Measurements from ENCODE around the gene ARHGEF5.
"Not testable (repeated sequence)": the region's sequence is repeated elsewhere in the genome, so short reads cannot be mapped to it uniquely, and the experiment has no call there.

ARHGEF5 gene

DNA sequence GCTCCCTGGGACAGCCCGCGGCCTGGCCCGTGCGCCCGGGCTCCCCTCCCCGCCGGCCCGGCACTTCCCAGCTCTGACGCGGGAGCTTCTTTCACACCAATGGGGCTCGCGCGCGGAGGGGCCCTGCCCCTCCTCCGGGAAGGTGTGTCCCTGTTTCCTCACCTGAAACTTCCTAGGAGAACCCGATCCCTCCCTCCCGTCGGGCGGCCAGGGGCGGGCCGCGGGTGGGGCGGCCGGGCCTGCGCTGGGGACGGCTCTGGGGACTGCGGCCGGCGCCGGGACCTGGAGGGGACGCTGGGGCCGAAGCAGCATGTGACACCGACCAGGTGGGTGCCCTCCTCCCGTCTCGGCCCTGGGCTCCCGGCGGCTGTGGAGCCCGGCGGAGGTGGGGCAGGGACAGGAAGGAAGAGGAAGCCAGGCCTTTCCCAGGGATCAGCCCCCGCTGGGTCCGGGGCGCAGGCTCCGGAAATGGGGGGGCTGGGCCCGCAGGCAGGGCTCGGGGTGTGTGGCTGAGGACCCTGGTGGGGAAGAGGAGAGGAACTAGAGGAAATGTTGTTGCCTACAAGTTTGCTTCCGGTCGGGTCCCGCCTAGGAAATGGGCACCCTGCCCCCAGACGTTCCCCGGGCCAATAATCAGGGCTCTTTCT is at the start of gene ARHGEF5:
Gene ARHGEF5 (plus strand): TSS at position 227 of the 647 bp plus-strand sequence. CDS start 7,268 bp downstream, outside the sequence.
- not testable (repeated sequence) for H3K4me1 ChIP-seq (ENCODE audit: control insufficient read depth, insufficient read depth, low read length); H3K9me3 ChIP-seq (ENCODE audit: control insufficient read depth in 2 of 2, low read length in 2 of 2); H3K36me3 ChIP-seq (ENCODE audit: control insufficient read depth in 2 of 2, insufficient read depth in 2 of 2, low read length in 2 of 2); H3K27me3 ChIP-seq (ENCODE audit: control insufficient read depth in 1 of 2, insufficient read depth in 2 of 2, low read length in 2 of 2); H3K9ac ChIP-seq (ENCODE audit: low read length in 2 of 2); H3K27ac ChIP-seq (ENCODE audit: low read length); H3K4me3 ChIP-seq (ENCODE audit: low read length in 2 of 2)

GRCh38 chr7:144309702-144310101 is 45.5 kb upstream of the ARHGEF5 start:
- H3K27me3 ChIP-seq (ENCODE audit: control insufficient read depth in 1 of 2, insufficient read depth in 2 of 2, low read length in 2 of 2); H3K4me1 ChIP-seq (ENCODE audit: control insufficient read depth, insufficient read depth, low read length); H3K9me3 ChIP-seq (ENCODE audit: control insufficient read depth in 2 of 2, low read length in 2 of 2); H3K36me3 ChIP-seq (ENCODE audit: control insufficient read depth in 2 of 2, insufficient read depth in 2 of 2, low read length in 2 of 2); H3K27ac ChIP-seq (ENCODE audit: low read length); H3K9ac ChIP-seq (ENCODE audit: low read length in 2 of 2); H3K4me3 ChIP-seq (ENCODE audit: low read length in 2 of 2): not testable (repeated sequence)

GRCh38 chr7:144311218-144311617 is 44.0 kb upstream of the ARHGEF5 start:
- H3K4me1 ChIP-seq (ENCODE audit: control insufficient read depth, insufficient read depth, low read length); H3K9me3 ChIP-seq (ENCODE audit: control insufficient read depth in 2 of 2, low read length in 2 of 2); H3K27me3 ChIP-seq (ENCODE audit: control insufficient read depth in 1 of 2, insufficient read depth in 2 of 2, low read length in 2 of 2); H3K36me3 ChIP-seq (ENCODE audit: control insufficient read depth in 2 of 2, insufficient read depth in 2 of 2, low read length in 2 of 2); H3K4me3 ChIP-seq (ENCODE audit: low read length in 2 of 2); H3K27ac ChIP-seq (ENCODE audit: low read length); H3K9ac ChIP-seq (ENCODE audit: low read length in 2 of 2): not testable (repeated sequence)

DNA sequence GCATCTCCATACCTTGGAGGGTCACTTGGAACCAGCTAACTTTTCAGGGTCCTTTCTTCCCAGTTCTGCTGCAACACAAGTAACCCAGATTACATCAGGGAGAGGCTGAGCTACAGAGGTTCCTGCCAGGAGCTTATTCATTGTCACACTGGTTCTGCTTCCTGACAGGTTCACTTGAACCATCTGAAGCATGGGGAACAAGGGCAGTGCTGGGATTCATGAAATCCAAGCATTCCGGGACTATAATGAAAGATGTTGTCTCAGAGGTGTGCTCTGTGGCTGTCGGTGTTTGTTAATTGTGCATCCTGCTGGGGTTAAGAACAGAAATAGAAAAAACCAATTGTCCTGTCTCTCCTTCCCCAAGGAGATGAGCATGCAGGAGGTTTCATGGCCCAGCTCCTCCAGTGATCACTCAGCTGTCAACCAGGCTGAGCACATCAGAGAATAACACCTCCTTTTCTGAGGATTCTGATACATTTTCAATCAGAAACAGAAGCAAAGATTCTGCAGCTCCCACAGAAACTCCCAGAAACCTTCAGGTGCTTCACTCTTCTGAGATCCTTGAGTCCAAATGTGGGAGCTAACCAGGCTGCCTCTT is 43.2 kb upstream of the ARHGEF5 start, which contains the start of gene OR2A1:
Gene OR2A1 (plus strand): TSS at position 548 of the 598 bp plus-strand sequence. CDS start 5,706 bp downstream, outside the sequence.
- H3K36me3 ChIP-seq (ENCODE audit: control insufficient read depth in 2 of 2, insufficient read depth in 2 of 2, low read length in 2 of 2); H3K9me3 ChIP-seq (ENCODE audit: control insufficient read depth in 2 of 2, low read length in 2 of 2); H3K9ac ChIP-seq (ENCODE audit: low read length in 2 of 2); H3K27me3 ChIP-seq (ENCODE audit: control insufficient read depth in 1 of 2, insufficient read depth in 2 of 2, low read length in 2 of 2); H3K27ac ChIP-seq (ENCODE audit: low read length); H3K4me1 ChIP-seq (ENCODE audit: control insufficient read depth, insufficient read depth, low read length); H3K4me3 ChIP-seq (ENCODE audit: low read length in 2 of 2): not testable (repeated sequence)

DNA sequence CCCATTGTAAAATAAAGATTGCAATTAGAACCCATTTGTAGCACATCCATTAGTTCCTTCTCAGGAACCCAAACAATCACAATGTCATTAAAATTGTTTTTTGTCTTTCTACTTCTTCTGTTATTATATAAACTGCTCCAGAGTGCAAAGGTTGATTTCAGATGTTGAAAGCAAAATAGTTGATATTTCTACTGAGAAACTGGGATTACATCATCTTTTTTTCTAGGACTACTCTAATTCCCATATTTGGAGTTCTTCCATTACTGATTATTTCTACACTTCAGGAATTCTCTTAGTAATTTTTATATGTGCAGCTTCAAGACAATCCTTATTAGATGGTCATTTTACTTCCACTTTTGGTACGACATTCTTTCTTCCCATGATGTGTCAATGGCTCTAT is 37.7 kb upstream of the ARHGEF5 start:
- not testable (repeated sequence) for H3K27me3 ChIP-seq (ENCODE audit: control insufficient read depth in 1 of 2, insufficient read depth in 2 of 2, low read length in 2 of 2); H3K36me3 ChIP-seq (ENCODE audit: control insufficient read depth in 2 of 2, insufficient read depth in 2 of 2, low read length in 2 of 2); H3K27ac ChIP-seq (ENCODE audit: low read length); H3K4me3 ChIP-seq (ENCODE audit: low read length in 2 of 2); H3K9me3 ChIP-seq (ENCODE audit: control insufficient read depth in 2 of 2, low read length in 2 of 2); H3K9ac ChIP-seq (ENCODE audit: low read length in 2 of 2); H3K4me1 ChIP-seq (ENCODE audit: control insufficient read depth, insufficient read depth, low read length)

- H3K4me1 ChIP-seq (ENCODE audit: control insufficient read depth, insufficient read depth, low read length); H3K9ac ChIP-seq (ENCODE audit: low read length in 2 of 2); H3K27ac ChIP-seq (ENCODE audit: low read length); H3K9me3 ChIP-seq (ENCODE audit: control insufficient read depth in 2 of 2, low read length in 2 of 2); H3K4me3 ChIP-seq (ENCODE audit: low read length in 2 of 2); H3K27me3 ChIP-seq (ENCODE audit: control insufficient read depth in 1 of 2, insufficient read depth in 2 of 2, low read length in 2 of 2); H3K36me3 ChIP-seq (ENCODE audit: control insufficient read depth in 2 of 2, insufficient read depth in 2 of 2, low read length in 2 of 2): not testable (repeated sequence)
These were observed 35.7 kb upstream of the ARHGEF5 start for GRCh38 chr7:144319547-144319946.

- H3K4me3 ChIP-seq (ENCODE audit: low read length in 2 of 2); H3K27ac ChIP-seq (ENCODE audit: low read length); H3K27me3 ChIP-seq (ENCODE audit: control insufficient read depth in 1 of 2, insufficient read depth in 2 of 2, low read length in 2 of 2); H3K4me1 ChIP-seq (ENCODE audit: control insufficient read depth, insufficient read depth, low read length); H3K9me3 ChIP-seq (ENCODE audit: control insufficient read depth in 2 of 2, low read length in 2 of 2); H3K36me3 ChIP-seq (ENCODE audit: control insufficient read depth in 2 of 2, insufficient read depth in 2 of 2, low read length in 2 of 2); H3K9ac ChIP-seq (ENCODE audit: low read length in 2 of 2): not testable (repeated sequence)
These were observed 33.5 kb upstream of the ARHGEF5 start for GRCh38 chr7:144321677-144322206.

GRCh38 chr7:144323359-144323758 is 31.8 kb upstream of the ARHGEF5 start:
- not testable (repeated sequence) for H3K27ac ChIP-seq (ENCODE audit: low read length); H3K4me1 ChIP-seq (ENCODE audit: control insufficient read depth, insufficient read depth, low read length); H3K9ac ChIP-seq (ENCODE audit: low read length in 2 of 2); H3K27me3 ChIP-seq (ENCODE audit: control insufficient read depth in 1 of 2, insufficient read depth in 2 of 2, low read length in 2 of 2); H3K36me3 ChIP-seq (ENCODE audit: control insufficient read depth in 2 of 2, insufficient read depth in 2 of 2, low read length in 2 of 2); H3K9me3 ChIP-seq (ENCODE audit: control insufficient read depth in 2 of 2, low read length in 2 of 2); H3K4me3 ChIP-seq (ENCODE audit: low read length in 2 of 2)

- H3K36me3 ChIP-seq (ENCODE audit: control insufficient read depth in 2 of 2, insufficient read depth in 2 of 2, low read length in 2 of 2); H3K4me3 ChIP-seq (ENCODE audit: low read length in 2 of 2); H3K27me3 ChIP-seq (ENCODE audit: control insufficient read depth in 1 of 2, insufficient read depth in 2 of 2, low read length in 2 of 2): not testable (repeated sequence)
These were observed 29.3 kb upstream of the ARHGEF5 start for GRCh38 chr7:144325868-144326267.

DNA sequence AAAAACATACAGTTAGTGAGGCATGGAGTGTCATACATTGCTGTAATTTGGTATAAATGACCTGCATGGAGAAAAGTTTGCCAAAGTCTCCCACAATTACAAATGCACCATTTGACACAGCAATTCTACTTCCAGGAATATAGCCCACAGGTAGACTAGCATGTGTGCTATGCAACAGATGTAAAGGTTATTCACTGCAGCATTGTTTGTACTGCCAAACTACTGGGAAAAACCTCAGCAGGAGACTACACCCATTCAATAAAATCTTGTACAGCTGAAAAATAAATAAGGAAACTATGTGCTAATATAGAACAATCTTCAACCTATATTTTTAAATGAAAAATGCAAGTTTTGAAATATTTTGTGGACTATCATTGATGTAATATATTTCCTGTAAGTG is 25.2 kb upstream of the ARHGEF5 start:
- not testable (repeated sequence) for H3K4me1 ChIP-seq (ENCODE audit: control insufficient read depth, insufficient read depth, low read length)

More at GRCh38 chr7:144325868-144326267, 29.3 kb upstream of the ARHGEF5 start:
- not testable (repeated sequence) for H3K4me1 ChIP-seq (ENCODE audit: control insufficient read depth, insufficient read depth, low read length); H3K9ac ChIP-seq (ENCODE audit: low read length in 2 of 2); H3K27ac ChIP-seq (ENCODE audit: low read length); H3K9me3 ChIP-seq (ENCODE audit: control insufficient read depth in 2 of 2, low read length in 2 of 2)

DNA sequence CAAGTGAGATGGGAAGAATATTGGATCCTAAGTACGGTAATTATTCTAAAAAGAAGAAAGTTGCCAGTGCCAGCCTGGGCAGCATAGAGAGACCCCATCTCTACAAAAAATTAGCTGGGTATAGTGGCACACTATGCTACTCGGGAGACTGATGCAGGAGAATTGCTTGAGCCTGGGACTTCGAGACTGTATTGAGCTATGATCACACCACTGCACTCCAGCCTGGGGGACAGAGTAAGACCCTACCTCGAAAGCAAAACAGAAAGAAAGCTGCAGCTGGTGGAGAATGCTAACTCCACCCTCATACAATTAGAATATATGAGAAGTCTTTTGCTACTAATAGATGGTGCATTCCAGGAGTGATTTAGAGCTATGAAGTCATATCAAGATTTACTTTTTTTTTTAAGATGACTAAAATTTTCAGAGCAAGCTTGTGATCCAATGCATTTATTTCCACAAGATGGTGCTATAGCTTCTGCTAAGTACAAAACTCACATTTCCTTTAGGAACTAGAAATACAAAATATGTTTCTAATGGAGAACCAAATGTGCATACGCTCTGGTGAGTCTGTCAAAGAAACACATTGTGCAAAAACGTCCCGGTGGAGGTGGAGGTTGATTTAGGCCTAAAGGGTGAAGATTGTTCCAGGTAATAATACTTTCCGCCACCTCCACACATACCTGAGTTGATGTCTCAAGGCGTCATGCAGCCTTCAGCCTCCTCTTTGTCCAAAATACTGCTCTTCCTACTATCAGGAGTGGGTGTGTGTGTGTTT is 23.8 kb upstream of the ARHGEF5 start:
- H3K9ac ChIP-seq (ENCODE audit: low read length in 2 of 2); H3K9me3 ChIP-seq (ENCODE audit: control insufficient read depth in 2 of 2, low read length in 2 of 2); H3K36me3 ChIP-seq (ENCODE audit: control insufficient read depth in 2 of 2, insufficient read depth in 2 of 2, low read length in 2 of 2): not testable (repeated sequence)

More for the DNA sequence above, 25.2 kb upstream of the ARHGEF5 start:
- not testable (repeated sequence) for H3K9me3 ChIP-seq (ENCODE audit: control insufficient read depth in 2 of 2, low read length in 2 of 2); H3K4me3 ChIP-seq (ENCODE audit: low read length in 2 of 2); H3K36me3 ChIP-seq (ENCODE audit: control insufficient read depth in 2 of 2, insufficient read depth in 2 of 2, low read length in 2 of 2); H3K27ac ChIP-seq (ENCODE audit: low read length); H3K27me3 ChIP-seq (ENCODE audit: control insufficient read depth in 1 of 2, insufficient read depth in 2 of 2, low read length in 2 of 2); H3K9ac ChIP-seq (ENCODE audit: low read length in 2 of 2)

More for the DNA sequence above, 23.8 kb upstream of the ARHGEF5 start:
- H3K27me3 ChIP-seq (ENCODE audit: control insufficient read depth in 1 of 2, insufficient read depth in 2 of 2, low read length in 2 of 2); H3K27ac ChIP-seq (ENCODE audit: low read length); H3K4me3 ChIP-seq (ENCODE audit: low read length in 2 of 2); H3K4me1 ChIP-seq (ENCODE audit: control insufficient read depth, insufficient read depth, low read length): not testable (repeated sequence)

Measured in stomach smooth muscle (tissue), 2 donors.